Gastroesophageal sphincter (tissue), 4 donors: ENCODE measurements around the gene ULK2. TPM values are rescaled to one million over a fixed set of nuclear protein-coding genes. Genes with fewer than 3 reads are reported as not detected.
"Not testable (repeated sequence)": the region's sequence is repeated elsewhere in the genome, so short reads cannot be mapped to it uniquely, and the experiment has no call there.

Experiments used
- ATAC-seq: fragments of 150-250 bp; one replicate; pipeline ENCODE4 v1.9.1; 2016; ENCODE audit warnings: mild to moderate bottlenecking, moderate library complexity
- H3K27ac ChIP-seq, 4 donors: fragments of 200-600 bp; sonication (generic) in 3 of 4; 1 replicate in 3 of 4; 2 replicates in 1 of 4; pipeline ENCODE4 v1.5.1; 2016 to 2019
- H3K27me3 ChIP-seq: fragments of 200-600 bp; sonication (generic); one replicate; pipeline ENCODE4 v1.5.1; 2019
- H3K36me3 ChIP-seq, 2 donors: fragments of 200-600 bp; sonication (generic); one replicate each; pipeline ENCODE4 v1.5.1; 2019; ENCODE audit warnings: control low read depth in 1 of 2
- H3K4me1 ChIP-seq, 3 donors: fragments of 200-600 bp; sonication (generic); 1 replicate in 2 of 3; 2 replicates in 1 of 3; pipeline ENCODE4 v1.5.1; 2016 to 2019; ENCODE audit warnings: control low read depth in 2 of 3
- H3K4me3 ChIP-seq, 2 donors: fragments of 200-600 bp; sonication (generic); one replicate each; pipeline ENCODE4 v1.5.1; 2019; ENCODE audit warnings: mild to moderate bottlenecking in 1 of 2, moderate library complexity in 1 of 2
- H3K9me3 ChIP-seq, 3 donors: fragments of 200-600 bp; sonication (generic); one replicate each; pipeline ENCODE4 v1.5.1; 2017 to 2019; ENCODE audit warnings: control low read depth in 2 of 3
- CTCF ChIP-seq, 4 experiments: fragments of 200-600 bp in 2 of 4; fragments of 450-650 bp in 2 of 4; sonication (generic) in 1 of 4; IDR thresholded peaks; one replicate each; pipeline ENCODE4 v1.5.1; 2017 to 2019; ENCODE audit warnings: antibody characterized with exemption in 4 of 4, mild to moderate bottlenecking in 2 of 4, moderate library complexity in 2 of 4
- EP300 ChIP-seq: sonication (generic); formaldehyde crosslinking; IDR thresholded peaks from one replicate; pipeline ENCODE4 v1.6.1; 2017; ENCODE audit warnings: antibody characterized with exemption, mild to moderate bottlenecking
- POLR2A ChIP-seq, 2 donors: fragments of 450-650 bp; IDR thresholded peaks; one replicate each; pipeline ENCODE4 v1.6.1; 2017; ENCODE audit warnings: antibody characterized with exemption in 2 of 2, mild to moderate bottlenecking in 2 of 2, moderate library complexity in 1 of 2
- POLR2AphosphoS5 ChIP-seq: sonication (generic); formaldehyde crosslinking; IDR thresholded peaks from one replicate; pipeline ENCODE4 v1.6.1; 2017; ENCODE audit warnings: antibody characterized with exemption
- WGBS, 2 donors: methylation state at CpG; one replicate each; pipeline ENCODE4 v1.1.5; 2018; ENCODE audit warnings: low coverage in 1 of 2; 5-methylcytosine and 5-hydroxymethylcytosine counted together
- total RNA-seq, 4 donors: library from RNA; depleted of rRNA; stranded (reverse); fragments of >200 nt; gene quantifications; one replicate each; pipeline ENCODE4 v1.1.0, GENCODE V29; 2016

ULK2 gene
- total RNA-seq, 4 donors from 2014 or later = 29.2 to 48.7 (median 47.5) TPM

GRCh38 chr17:19867079-19867328 is 732 bp downstream of the ULK2 start:
- peak; percentile 73 for ATAC-seq
- peak overlapping the region; percentile 74 to 77 for H3K4me3 ChIP-seq
- H3K36me3 ChIP-seq = peaks cover 0 to 23% of the 10 kb centered on the region in 2 donors
- peak overlapping the region; percentile 37 to 93 (median 88) for H3K27ac ChIP-seq
- TF ChIP-seq POLR2AphosphoS5 (peak; percentile 43), CTCF (IDR thresholded peaks at IDR 0.05) (peak in 3 of 4 experiments; percentile 33 to 57 (median 42)), EP300 (no peak)
- H3K27me3 ChIP-seq = no peaks in the 10 kb centered on the region
- peaks cover 0 to 27% (median 6%) of the 10 kb centered on the region in 3 donors for H3K4me1 ChIP-seq
- H3K9me3 ChIP-seq = no peaks in the 10 kb centered on the region
- no CpG with 5 or more reads among the region's 27 CpGs for WGBS, 2 donors

DNA sequence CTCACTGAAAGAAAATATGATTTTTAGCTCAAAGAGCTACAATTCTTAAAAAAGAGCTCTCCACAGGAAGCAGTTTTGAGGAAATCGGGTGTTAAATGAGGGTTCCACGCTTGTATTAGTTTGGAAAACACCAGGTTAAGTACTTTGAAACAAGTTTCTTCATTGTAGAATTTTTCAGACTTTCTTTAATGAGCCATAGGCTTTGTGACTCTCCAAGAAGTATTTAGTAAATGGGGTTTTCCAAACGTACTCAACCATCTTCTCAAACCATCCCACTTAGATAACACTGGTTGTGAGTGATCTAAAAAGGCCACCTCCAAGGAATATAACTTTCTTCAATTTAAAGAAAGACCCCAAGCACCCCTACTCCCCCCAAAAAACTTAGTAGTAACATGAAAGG is 2.7 kb downstream of the ULK2 start:
- no peaks in the 10 kb centered on the region for H3K9me3 ChIP-seq
- no peak for ATAC-seq
- WGBS, 2 donors = 78 to 82% methylated on average over 3 of the region's 3 CpGs
- peaks cover 0 to 27% (median 6%) of the 10 kb centered on the region in 3 donors for H3K4me1 ChIP-seq
- no peaks in the 10 kb centered on the region for H3K27me3 ChIP-seq
- TF ChIP-seq POLR2AphosphoS5 = no peak
- TF ChIP-seq EP300 = no peak
- TF ChIP-seq CTCF (IDR thresholded peaks at IDR 0.05) = no peak
- TF ChIP-seq POLR2A (IDR thresholded peaks at IDR 0.05) = no peak
- H3K36me3 ChIP-seq = peaks cover 0 to 41% of the 10 kb centered on the region in 2 donors
- H3K4me3 ChIP-seq = no peak overlapping the region
- no peak overlapping the region for H3K27ac ChIP-seq

DNA sequence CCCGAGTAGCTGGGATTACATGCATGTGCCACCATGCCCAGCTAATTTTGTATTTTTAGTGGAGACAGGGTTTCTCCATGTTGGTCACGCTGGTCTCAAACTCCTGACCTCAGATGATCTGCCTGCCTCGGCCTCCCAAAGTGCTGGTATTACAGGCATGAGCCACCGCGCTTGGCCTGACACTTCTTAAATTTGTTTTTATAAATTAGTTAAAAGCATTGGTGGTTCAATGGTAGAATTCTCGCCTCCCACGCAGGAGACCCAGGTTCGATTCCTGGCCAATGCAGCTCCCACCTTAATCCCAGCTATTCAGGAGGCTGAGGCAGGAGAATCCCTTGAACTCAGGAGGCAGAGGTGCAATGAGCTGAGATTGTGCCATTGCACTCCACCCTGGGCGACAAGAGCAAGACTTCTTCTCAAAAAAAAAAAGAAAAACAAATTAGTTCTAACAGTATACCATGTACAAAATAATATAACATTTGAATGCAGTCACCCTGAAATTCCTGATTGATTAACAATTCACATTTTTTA is 7.0 kb downstream of the ULK2 start:
- WGBS, 2 donors = 94 to 100% methylated on average over 4 to 8 of the region's 9 CpGs
- not testable (repeated sequence) for H3K27ac ChIP-seq, H3K27me3 ChIP-seq, ATAC-seq, H3K9me3 ChIP-seq, H3K4me3 ChIP-seq, H3K4me1 ChIP-seq
- peaks cover 0 to 68% of the 10 kb centered on the region in 2 donors for H3K36me3 ChIP-seq

- no peaks in the 10 kb centered on the region for H3K27me3 ChIP-seq
- no peaks in the 10 kb centered on the region for H3K4me1 ChIP-seq
- no peak for ATAC-seq
- no peaks in the 10 kb centered on the region for H3K9me3 ChIP-seq
- whole genome bisulfite sequencing, 2 donors = 63 to 69% methylated on average over 2 of the region's 2 CpGs
- no peak overlapping the region for H3K27ac ChIP-seq
- H3K36me3 ChIP-seq = peaks cover 0 to 66% of the 10 kb centered on the region in 2 donors
- no peak for TF ChIP-seq POLR2AphosphoS5
- TF ChIP-seq EP300 = no peak
- no peak for TF ChIP-seq POLR2A (IDR thresholded peaks at IDR 0.05)
- TF ChIP-seq CTCF (IDR thresholded peaks at IDR 0.05) = no peak
- no peak overlapping the region for H3K4me3 ChIP-seq
These were observed 10.1 kb downstream of the ULK2 start for GRCh38 chr17:19857640-19858039.

DNA sequence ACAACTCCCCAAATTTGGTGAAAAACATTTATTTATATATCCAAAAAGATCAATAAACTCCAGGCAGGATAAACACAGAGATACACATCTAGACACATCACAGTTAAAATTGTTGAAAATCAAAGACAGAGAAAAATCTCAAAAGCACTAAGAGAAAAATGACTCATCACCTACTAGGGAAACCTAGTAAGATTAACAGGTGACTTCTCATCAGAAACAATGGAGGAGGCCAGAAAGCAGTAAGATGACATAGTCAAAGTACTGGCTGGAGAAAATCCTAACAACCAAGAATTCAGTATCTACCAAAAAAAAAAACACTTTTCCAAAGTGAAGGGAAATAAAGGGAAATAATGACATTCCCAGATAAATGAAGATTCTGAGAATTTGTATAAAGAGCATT is 33.8 kb downstream of the ULK2 start:
- H3K4me1 ChIP-seq = no peaks in the 10 kb centered on the region
- ATAC-seq = no peak
- no peak overlapping the region for H3K4me3 ChIP-seq
- no peaks in the 10 kb centered on the region for H3K27me3 ChIP-seq
- H3K36me3 ChIP-seq = peaks cover 0 to 88% of the 10 kb centered on the region in 2 donors
- TF ChIP-seq POLR2A (IDR thresholded peaks at IDR 0.05) (no peak), EP300 (no peak), CTCF (IDR thresholded peaks at IDR 0.05) (no peak), POLR2AphosphoS5 (no peak)
- no peak overlapping the region for H3K27ac ChIP-seq
- H3K9me3 ChIP-seq = no peaks in the 10 kb centered on the region

DNA sequence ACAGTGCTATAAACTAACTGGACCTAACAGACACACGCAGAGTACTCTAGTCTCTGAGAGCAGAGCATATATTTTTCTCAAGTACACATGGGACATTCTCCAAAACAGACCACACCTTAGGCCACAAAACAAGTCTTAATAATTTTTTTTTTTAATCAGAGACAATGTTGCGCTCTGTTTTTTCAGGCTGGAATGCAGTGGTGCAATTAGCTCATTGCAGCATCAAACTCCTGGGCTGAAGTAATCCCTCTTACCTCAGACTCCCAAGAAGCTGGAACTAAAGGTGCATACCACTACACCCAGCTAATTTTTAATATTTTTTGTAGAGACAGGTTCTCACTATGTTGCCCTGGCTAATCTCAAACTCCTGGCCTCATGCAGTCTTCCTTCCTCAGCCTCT is 37.7 kb downstream of the ULK2 start:
- H3K9me3 ChIP-seq = no peaks in the 10 kb centered on the region
- H3K27me3 ChIP-seq = no peaks in the 10 kb centered on the region
- TF ChIP-seq CTCF (IDR thresholded peaks at IDR 0.05) (no peak), EP300 (no peak), POLR2AphosphoS5 (no peak), POLR2A (IDR thresholded peaks at IDR 0.05) (no peak)
- H3K4me3 ChIP-seq = no peak overlapping the region
- H3K36me3 ChIP-seq = peaks cover 0 to 83% of the 10 kb centered on the region in 2 donors
- H3K27ac ChIP-seq = no peak overlapping the region
- WGBS, 2 donors = 100% methylated on average over 2 of the region's 2 CpGs
- ATAC-seq = no peak
- H3K4me1 ChIP-seq = no peaks in the 10 kb centered on the region
